Heart left ventricle (tissue), 13 donors: ENCODE data around the gene CHCHD6.

Experiments
- POLR2A ChIP-seq, 2 donors: fragments of 450-650 bp; IDR thresholded peaks; one replicate each; pipeline ENCODE4 v1.6.1; 2017; ENCODE audit warnings: antibody characterized with exemption in 2 of 2, mild to moderate bottlenecking in 2 of 2, moderate library complexity in 2 of 2
- TF ChIP-seq, protein P1 (sequence below), 12 donors: fragments of 200-600 bp; sonication (generic) in 4 of 12; IDR thresholded peaks; one replicate each; pipeline versions ENCODE4 v1.5.0 to v1.8.0; 2018 to 2022; ENCODE audit warnings: antibody characterized with exemption in 12 of 12, mild to moderate bottlenecking in 5 of 12
- donor health status: ischemic (EF 13 %, LVEDD 7.1; RV severe dilation, severe dysfunction).
- donor health status: DM: no; HTN: yes; CAD: no.
- donor health status: DM: no; HTN: no; CAD: no.
- donor health status: ischemic (EF 25% LVEDD 6.9; RV normal size, moderate dysfunction).
- donor health status: ischemic (EF 25% LVEDD 5.7; RV mildly dilated, moderate dysfunction).
- donor health status: ischemic (EF 35%, LVEDD 5.7; RV mildly dilated, moderate dysfunction).
- donor health status: nonischemic (EF 11% LVEDD 7.7; RV severe dilation, severe dysfunction).
- donor health status: DM: yes; HTN: yes; CAD: no.
- donor health status: PGD.
- donor health status: ischemic (EF 29% LVEDD 5.4; RV normal size, mild dysfunction).
- donor health status: nonischemic (EF 23%, LVEDD 6.1; RV moderate dilation, normal function).

- no peak for TF ChIP-seq POLR2A (IDR thresholded peaks at IDR 0.05)
- TF ChIP-seq, protein P1, sequence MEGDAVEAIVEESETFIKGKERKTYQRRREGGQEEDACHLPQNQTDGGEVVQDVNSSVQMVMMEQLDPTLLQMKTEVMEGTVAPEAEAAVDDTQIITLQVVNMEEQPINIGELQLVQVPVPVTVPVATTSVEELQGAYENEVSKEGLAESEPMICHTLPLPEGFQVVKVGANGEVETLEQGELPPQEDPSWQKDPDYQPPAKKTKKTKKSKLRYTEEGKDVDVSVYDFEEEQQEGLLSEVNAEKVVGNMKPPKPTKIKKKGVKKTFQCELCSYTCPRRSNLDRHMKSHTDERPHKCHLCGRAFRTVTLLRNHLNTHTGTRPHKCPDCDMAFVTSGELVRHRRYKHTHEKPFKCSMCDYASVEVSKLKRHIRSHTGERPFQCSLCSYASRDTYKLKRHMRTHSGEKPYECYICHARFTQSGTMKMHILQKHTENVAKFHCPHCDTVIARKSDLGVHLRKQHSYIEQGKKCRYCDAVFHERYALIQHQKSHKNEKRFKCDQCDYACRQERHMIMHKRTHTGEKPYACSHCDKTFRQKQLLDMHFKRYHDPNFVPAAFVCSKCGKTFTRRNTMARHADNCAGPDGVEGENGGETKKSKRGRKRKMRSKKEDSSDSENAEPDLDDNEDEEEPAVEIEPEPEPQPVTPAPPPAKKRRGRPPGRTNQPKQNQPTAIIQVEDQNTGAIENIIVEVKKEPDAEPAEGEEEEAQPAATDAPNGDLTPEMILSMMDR (IDR thresholded peaks at IDR 0.05): no peak
Measured at GRCh38 chr3:126834596-126835471, 130.8 kb downstream of the CHCHD6 start.
